Muscle layer of duodenum (tissue), 2 donors: ENCODE measurements around the gene ZNF200.

Experiments
- H3K27ac ChIP-seq: one replicate; pipeline ENCODE4 v1.7.0; 2013; ENCODE audit warnings: mild to moderate bottlenecking, low read length
- H3K27me3 ChIP-seq: one replicate; pipeline ENCODE4 v1.7.0; 2013; ENCODE audit warnings: low read depth, mild to moderate bottlenecking, control low read depth, low read length
- H3K36me3 ChIP-seq, 2 donors: one replicate each; pipeline ENCODE4 v1.7.0; 2013; ENCODE audit warnings: low read length in 2 of 2, control low read depth in 1 of 2, mild to moderate bottlenecking in 1 of 2; ENCODE audit not compliant: insufficient read depth in 2 of 2, control insufficient read depth in 1 of 2
- H3K4me1 ChIP-seq, 2 donors: one replicate each; pipeline ENCODE4 v1.7.0; 2013; ENCODE audit warnings: low read length in 2 of 2, mild to moderate bottlenecking in 2 of 2, control low read depth in 1 of 2, moderate library complexity in 1 of 2; ENCODE audit not compliant: insufficient read depth in 2 of 2, control insufficient read depth in 1 of 2
- H3K4me3 ChIP-seq, 2 donors: one replicate each; pipeline ENCODE4 v1.7.0; 2013; ENCODE audit warnings: low read length in 2 of 2, low read depth in 1 of 2, mild to moderate bottlenecking in 1 of 2
- H3K9me3 ChIP-seq, 2 donors: one replicate each; pipeline ENCODE4 v1.7.0; 2013; ENCODE audit warnings: low read length in 2 of 2, control low read depth in 1 of 2, mild to moderate bottlenecking in 1 of 2; ENCODE audit not compliant: control insufficient read depth in 1 of 2
- donor health status: healthy.

ZNF200 gene

GRCh38 chr16:3248596-3248995 lies 13.6 kb upstream of the ZNF200 start:
- Histone ChIP-seq H3K27ac (no peak overlapping the region), H3K27me3 (no peaks in the 10 kb centered on the region), H3K9me3 (no peaks in the 10 kb centered on the region), H3K36me3 (no peaks in the 10 kb centered on the region), H3K4me3 (no peak overlapping the region), H3K4me1 (no peaks in the 10 kb centered on the region)

- no peak overlapping the region for H3K27ac ChIP-seq
- H3K36me3 ChIP-seq: no peaks in the 10 kb centered on the region
- H3K27me3 ChIP-seq: no peaks in the 10 kb centered on the region
- no peaks in the 10 kb centered on the region for H3K4me1 ChIP-seq
- H3K9me3 ChIP-seq: no peaks in the 10 kb centered on the region
- no peak overlapping the region for H3K4me3 ChIP-seq
These were observed 11.9 kb upstream of the ZNF200 start for GRCh38 chr16:3246876-3247275.

- H3K27ac ChIP-seq: no peak overlapping the region
- no peak overlapping the region for H3K4me3 ChIP-seq
- H3K36me3 ChIP-seq: no peaks in the 10 kb centered on the region
- no peaks in the 10 kb centered on the region for H3K9me3 ChIP-seq
- H3K27me3 ChIP-seq: no peaks in the 10 kb centered on the region
- no peaks in the 10 kb centered on the region for H3K4me1 ChIP-seq
These were observed 11.0 kb upstream of the ZNF200 start for GRCh38 chr16:3246002-3246401.

GRCh38 chr16:3243882-3244281 lies 8.9 kb upstream of the ZNF200 start:
- Histone ChIP-seq H3K4me1 (no peaks in the 10 kb centered on the region), H3K9me3 (no peaks in the 10 kb centered on the region), H3K36me3 (no peaks in the 10 kb centered on the region), H3K4me3 (no peak overlapping the region), H3K27me3 (no peaks in the 10 kb centered on the region), H3K27ac (no peak overlapping the region)

- H3K9me3 ChIP-seq: no peaks in the 10 kb centered on the region
- no peak overlapping the region for H3K27ac ChIP-seq
- no peaks in the 10 kb centered on the region for H3K27me3 ChIP-seq
- no peak overlapping the region for H3K4me3 ChIP-seq
- no peaks in the 10 kb centered on the region for H3K36me3 ChIP-seq
- no peaks in the 10 kb centered on the region for H3K4me1 ChIP-seq
These were observed 7.8 kb upstream of the ZNF200 start for GRCh38 chr16:3242709-3243108.

GRCh38 chr16:3241761-3242160 lies 6.8 kb upstream of the ZNF200 start:
- Histone ChIP-seq H3K4me3 (no peak overlapping the region), H3K9me3 (no peaks in the 10 kb centered on the region), H3K27ac (no peak overlapping the region), H3K36me3 (no peaks in the 10 kb centered on the region), H3K4me1 (no peaks in the 10 kb centered on the region), H3K27me3 (no peaks in the 10 kb centered on the region)

- Histone ChIP-seq H3K9me3 (no peaks in the 10 kb centered on the region), H3K27me3 (no peaks in the 10 kb centered on the region), H3K27ac (no peak overlapping the region), H3K4me1 (peaks cover 5 to 21% of the 10 kb centered on the region in 2 donors), H3K4me3 (no peak overlapping the region), H3K36me3 (peaks cover 17 to 26% of the 10 kb centered on the region in 2 donors)
These were observed 1.1 kb upstream of the ZNF200 start for GRCh38 chr16:3235856-3236669.

- Histone ChIP-seq H3K4me1 (peaks cover 5 to 21% of the 10 kb centered on the region in 2 donors), H3K36me3 (peaks cover 29 to 42% of the 10 kb centered on the region in 2 donors), H3K4me3 (peak overlapping the region; percentile 95 to 96), H3K27me3 (no peaks in the 10 kb centered on the region), H3K27ac (peak overlapping the region; percentile 90), H3K9me3 (peaks cover 5 to 13% of the 10 kb centered on the region in 2 donors)
These were observed 458 bp downstream of the ZNF200 start for GRCh38 chr16:3234543-3234856.

GRCh38 chr16:3223913-3224515 lies 10.9 kb downstream of the ZNF200 start:
- Histone ChIP-seq H3K4me1 (no peaks in the 10 kb centered on the region), H3K9me3 (peaks cover 52 to 70% of the 10 kb centered on the region in 2 donors), H3K27ac (no peak overlapping the region), H3K4me3 (peak overlapping the region; percentile 29 to 33), H3K27me3 (no peaks in the 10 kb centered on the region), H3K36me3 (peaks cover 44 to 73% of the 10 kb centered on the region in 2 donors)

- no peak overlapping the region for H3K27ac ChIP-seq
- H3K4me1 ChIP-seq: no peaks in the 10 kb centered on the region
- peaks cover 32 to 43% of the 10 kb centered on the region in 2 donors for H3K36me3 ChIP-seq
- peaks cover 39 to 53% of the 10 kb centered on the region in 2 donors for H3K9me3 ChIP-seq
- H3K27me3 ChIP-seq: no peaks in the 10 kb centered on the region
- H3K4me3 ChIP-seq: peak overlapping the region in 1 of 2 donors; percentile 30
These were observed 14.1 kb downstream of the ZNF200 start for GRCh38 chr16:3220839-3221238.

GRCh38 chr16:3216263-3216640 lies 18.7 kb downstream of the ZNF200 start:
- Histone ChIP-seq H3K36me3 (no peaks in the 10 kb centered on the region), H3K9me3 (peaks cover 0 to 14% of the 10 kb centered on the region in 2 donors), H3K27me3 (no peaks in the 10 kb centered on the region), H3K4me1 (no peaks in the 10 kb centered on the region), H3K27ac (no peak overlapping the region), H3K4me3 (no peak overlapping the region)
